H1 (cell line): Measurements from ENCODE around the gene CAPZB. TPM values are rescaled to one million over a fixed set of nuclear protein-coding genes. Genes with fewer than 3 reads are reported as not detected.

Experiments
- BCL11A ChIP-seq, 2 experiments: IDR thresholded peaks; one replicate each; pipeline ENCODE4 v1.6.1; 2011; ENCODE audit warnings: low read depth in 2 of 2, low read length in 2 of 2, mild to moderate bottlenecking in 2 of 2
- EP300 ChIP-seq, 2 experiments: IDR thresholded peaks; 1 replicate in 1 of 2; 2 replicates in 1 of 2; pipeline ENCODE4 v1.6.1; 2011 to 2012; ENCODE audit warnings: low read depth in 2 of 2, low read length in 2 of 2, mild to moderate bottlenecking in 2 of 2, borderline replicate concordance in 1 of 2, inconsistent platforms in 1 of 2, moderate library complexity in 1 of 2
- HDAC6 ChIP-seq: IDR thresholded peaks from one replicate; pipeline ENCODE4 v1.7.1; 2012; ENCODE audit warnings: low read depth, mild to moderate bottlenecking, inconsistent platforms, low read length, moderate library complexity
- KDM1A ChIP-seq: fragments of 200-600, 300-600 bp; sonication (generic); IDR thresholded peaks from 2 replicates; pipeline ENCODE4 v1.7.1; 2016; ENCODE audit warnings: mild to moderate bottlenecking, low read length, borderline replicate concordance
- ZNF274 ChIP-seq: IDR thresholded peaks from 2 replicates; pipeline ENCODE4 v1.7.0; 2012; ENCODE audit warnings: low read length, borderline replicate concordance; ENCODE audit errors: extremely low read depth
- polyA plus RNA-seq, 7 experiments: library from polyadenylated mRNA; depleted of rRNA in 3 of 7; stranded (reverse) in 5 of 7; unstranded in 2 of 7; fragments of >200 nt in 5 of 7; fragments of 200-250 nt in 2 of 7; gene quantifications; 1 replicate in 5 of 7; 2 replicates in 1 of 7; 4 replicates in 1 of 7; pipeline versions ENCODE4 v1.2.1 to v1.2.3, GENCODE V29; 2011 to 2013; ENCODE audit warnings: missing spikeins in 2 of 7, mixed read lengths in 2 of 7
- total RNA-seq: library from RNA; stranded (reverse); fragmentation: NEBNext Ultra II Directional; extraction: Animal tissue kit (Norgen Biotek cat#: 25700); gene quantifications from 2 replicates; pipeline ENCODE4 v1.2.1, GENCODE V29; 2021

Gene CAPZB
- total and polyA plus RNA-seq, 2 of the 8 experiments (the other 6 are each of a cell fraction or from before 2014, with no cell fraction given) = 162 to 371 TPM

GRCh38 chr1:19430121-19431068 is 54.9 kb downstream of the CAPZB start (continued):
- no peak for TF ChIP-seq ZNF274
- no peak for TF ChIP-seq KDM1A
- no peak for TF ChIP-seq EP300 (IDR thresholded peaks at IDR 0.05; ENCODE audit: borderline replicate concordance in 1 of 2, low read depth in 2 of 2, low read length in 2 of 2)
- no peak for TF ChIP-seq HDAC6
- TF ChIP-seq BCL11A (IDR thresholded peaks at IDR 0.05; ENCODE audit: low read depth in 2 of 2, low read length in 2 of 2) = no peak
